Gastroesophageal sphincter (tissue), 4 donors: Measurements from ENCODE around the gene KDM5A. TPM values are rescaled to one million over a fixed set of nuclear protein-coding genes. Genes with fewer than 3 reads are reported as not detected.

Source experiments
- ATAC-seq: fragments of 150-250 bp; one replicate; pipeline ENCODE4 v1.9.1; 2016; ENCODE audit warnings: mild to moderate bottlenecking, moderate library complexity
- H3K27ac ChIP-seq, 4 donors: fragments of 200-600 bp; sonication (generic) in 3 of 4; 1 replicate in 3 of 4; 2 replicates in 1 of 4; pipeline ENCODE4 v1.5.1; 2016 to 2019
- H3K27me3 ChIP-seq: fragments of 200-600 bp; sonication (generic); one replicate; pipeline ENCODE4 v1.5.1; 2019
- H3K36me3 ChIP-seq, 2 donors: fragments of 200-600 bp; sonication (generic); one replicate each; pipeline ENCODE4 v1.5.1; 2019; ENCODE audit warnings: control low read depth in 1 of 2
- H3K4me1 ChIP-seq, 3 donors: fragments of 200-600 bp; sonication (generic); 1 replicate in 2 of 3; 2 replicates in 1 of 3; pipeline ENCODE4 v1.5.1; 2016 to 2019; ENCODE audit warnings: control low read depth in 2 of 3
- H3K4me3 ChIP-seq, 2 donors: fragments of 200-600 bp; sonication (generic); one replicate each; pipeline ENCODE4 v1.5.1; 2019; ENCODE audit warnings: mild to moderate bottlenecking in 1 of 2, moderate library complexity in 1 of 2
- H3K9me3 ChIP-seq, 3 donors: fragments of 200-600 bp; sonication (generic); one replicate each; pipeline ENCODE4 v1.5.1; 2017 to 2019; ENCODE audit warnings: control low read depth in 2 of 3
- EP300 ChIP-seq: sonication (generic); formaldehyde crosslinking; IDR thresholded peaks from one replicate; pipeline ENCODE4 v1.6.1; 2017; ENCODE audit warnings: antibody characterized with exemption, mild to moderate bottlenecking
- POLR2A ChIP-seq, 2 donors: fragments of 450-650 bp; IDR thresholded peaks; one replicate each; pipeline ENCODE4 v1.6.1; 2017; ENCODE audit warnings: antibody characterized with exemption in 2 of 2, mild to moderate bottlenecking in 2 of 2, moderate library complexity in 1 of 2
- POLR2AphosphoS5 ChIP-seq: sonication (generic); formaldehyde crosslinking; IDR thresholded peaks from one replicate; pipeline ENCODE4 v1.6.1; 2017; ENCODE audit warnings: antibody characterized with exemption
- WGBS, 2 donors: methylation state at CpG; one replicate each; pipeline ENCODE4 v1.1.5; 2018; ENCODE audit warnings: low coverage in 1 of 2; 5-methylcytosine and 5-hydroxymethylcytosine counted together
- total RNA-seq, 4 donors: library from RNA; depleted of rRNA; stranded (reverse); fragments of >200 nt; gene quantifications; one replicate each; pipeline ENCODE4 v1.1.0, GENCODE V29; 2016
- TF ChIP-seq, protein P1 (sequence below), 4 experiments: fragments of 200-600 bp in 2 of 4; fragments of 450-650 bp in 2 of 4; sonication (generic) in 1 of 4; IDR thresholded peaks; one replicate each; pipeline ENCODE4 v1.5.1; 2017 to 2019; ENCODE audit warnings: antibody characterized with exemption in 4 of 4, mild to moderate bottlenecking in 2 of 4, moderate library complexity in 2 of 4

Gene KDM5A
- total RNA-seq, 4 donors from 2014 or later: 39.3 to 87.9 (median 44.3) TPM

DNA sequence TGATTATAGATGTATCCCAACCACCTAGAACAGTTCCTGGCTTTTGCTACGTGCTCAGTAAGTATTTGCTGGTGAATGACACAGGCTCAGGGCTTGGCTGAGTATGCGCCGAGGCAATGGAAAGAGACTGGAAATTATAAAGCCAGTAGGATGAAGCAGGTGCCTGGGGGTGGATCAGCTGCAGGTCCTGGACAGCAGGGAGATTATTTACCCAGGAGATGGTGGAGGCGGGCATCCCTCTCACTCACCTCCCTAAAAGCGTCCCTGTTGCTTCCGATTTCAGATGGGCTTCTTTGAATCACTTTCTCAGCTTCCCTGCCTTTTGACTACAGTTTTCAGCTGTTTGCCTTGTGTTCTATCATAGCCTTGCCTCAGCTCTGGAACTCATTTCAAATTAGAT lies 132.9 kb downstream of the KDM5A start:
- Histone ChIP-seq H3K27me3 (peaks cover 83% of the 10 kb centered on the region), H3K27ac (no peak overlapping the region), H3K36me3 (no peaks in the 10 kb centered on the region), H3K4me3 (no peak overlapping the region), H3K4me1 (no peaks in the 10 kb centered on the region), H3K9me3 (no peaks in the 10 kb centered on the region)
- no peak for ATAC-seq
- 73 to 95% methylated on average over 3 to 4 of the region's 6 CpGs for WGBS, 2 donors
- TF ChIP-seq, protein P1, sequence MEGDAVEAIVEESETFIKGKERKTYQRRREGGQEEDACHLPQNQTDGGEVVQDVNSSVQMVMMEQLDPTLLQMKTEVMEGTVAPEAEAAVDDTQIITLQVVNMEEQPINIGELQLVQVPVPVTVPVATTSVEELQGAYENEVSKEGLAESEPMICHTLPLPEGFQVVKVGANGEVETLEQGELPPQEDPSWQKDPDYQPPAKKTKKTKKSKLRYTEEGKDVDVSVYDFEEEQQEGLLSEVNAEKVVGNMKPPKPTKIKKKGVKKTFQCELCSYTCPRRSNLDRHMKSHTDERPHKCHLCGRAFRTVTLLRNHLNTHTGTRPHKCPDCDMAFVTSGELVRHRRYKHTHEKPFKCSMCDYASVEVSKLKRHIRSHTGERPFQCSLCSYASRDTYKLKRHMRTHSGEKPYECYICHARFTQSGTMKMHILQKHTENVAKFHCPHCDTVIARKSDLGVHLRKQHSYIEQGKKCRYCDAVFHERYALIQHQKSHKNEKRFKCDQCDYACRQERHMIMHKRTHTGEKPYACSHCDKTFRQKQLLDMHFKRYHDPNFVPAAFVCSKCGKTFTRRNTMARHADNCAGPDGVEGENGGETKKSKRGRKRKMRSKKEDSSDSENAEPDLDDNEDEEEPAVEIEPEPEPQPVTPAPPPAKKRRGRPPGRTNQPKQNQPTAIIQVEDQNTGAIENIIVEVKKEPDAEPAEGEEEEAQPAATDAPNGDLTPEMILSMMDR (IDR thresholded peaks at IDR 0.05): no peak
- no peak for TF ChIP-seq EP300

DNA sequence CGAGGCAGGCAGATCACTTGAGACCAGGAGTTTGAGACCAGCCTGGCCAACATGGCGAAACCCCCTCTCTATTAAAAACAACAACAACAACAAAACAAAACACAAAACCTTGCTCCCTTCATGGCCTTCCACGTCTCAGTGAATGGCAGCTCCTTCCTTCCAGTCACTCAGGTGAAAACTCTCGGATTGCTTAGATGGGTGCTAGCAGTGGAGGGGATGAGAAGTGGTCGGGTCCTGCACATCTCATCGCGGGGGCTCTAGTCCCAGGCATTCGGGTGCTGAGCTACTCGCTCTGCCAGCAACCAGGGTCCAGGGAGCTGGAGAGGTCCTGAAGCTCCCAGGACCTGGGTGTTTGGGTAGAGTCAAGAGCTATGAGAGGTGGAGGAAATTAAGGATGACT lies 134.2 kb downstream of the KDM5A start:
- Histone ChIP-seq H3K9me3 (no peaks in the 10 kb centered on the region), H3K4me1 (no peaks in the 10 kb centered on the region), H3K27me3 (peaks cover 71% of the 10 kb centered on the region), H3K36me3 (no peaks in the 10 kb centered on the region), H3K27ac (no peak overlapping the region), H3K4me3 (no peak overlapping the region)
- TF ChIP-seq EP300 (no peak), POLR2AphosphoS5 (no peak), POLR2A (IDR thresholded peaks at IDR 0.05) (no peak)
- TF ChIP-seq, protein P1 (IDR thresholded peaks at IDR 0.05): no peak
- WGBS, 2 donors: 0 to 75% methylated on average over 1 to 2 of the region's 9 CpGs
- ATAC-seq: no peak

DNA sequence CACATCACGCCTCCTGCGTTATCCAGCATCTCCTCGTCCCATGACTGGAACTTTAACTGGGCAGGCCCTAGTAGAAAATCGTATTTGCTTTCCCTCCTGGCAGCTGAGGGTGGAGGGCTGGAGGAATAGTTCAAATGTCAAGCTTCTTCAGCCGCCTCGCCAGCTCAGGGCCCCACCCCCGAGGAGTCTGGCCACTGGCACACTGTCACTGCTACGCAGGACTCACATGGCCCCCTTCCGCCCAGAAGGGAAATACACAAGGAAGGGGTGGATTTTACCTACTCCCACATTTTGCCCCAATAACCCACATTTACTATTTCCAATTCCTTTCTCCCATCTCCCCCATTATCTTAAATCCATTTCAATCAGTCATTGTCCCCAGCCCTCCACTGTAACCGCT lies 135.1 kb downstream of the KDM5A start:
- Histone ChIP-seq H3K4me3 (no peak overlapping the region), H3K27me3 (peaks cover 63% of the 10 kb centered on the region), H3K27ac (no peak overlapping the region), H3K36me3 (no peaks in the 10 kb centered on the region), H3K9me3 (no peaks in the 10 kb centered on the region), H3K4me1 (no peaks in the 10 kb centered on the region)
- WGBS, 2 donors: 49 to 74% methylated on average over 10 of the region's 10 CpGs
- TF ChIP-seq, protein P1 (IDR thresholded peaks at IDR 0.05): no peak
- TF ChIP-seq EP300: no peak
- TF ChIP-seq POLR2A (IDR thresholded peaks at IDR 0.05): no peak
- no peak for TF ChIP-seq POLR2AphosphoS5
- ATAC-seq: no peak

DNA sequence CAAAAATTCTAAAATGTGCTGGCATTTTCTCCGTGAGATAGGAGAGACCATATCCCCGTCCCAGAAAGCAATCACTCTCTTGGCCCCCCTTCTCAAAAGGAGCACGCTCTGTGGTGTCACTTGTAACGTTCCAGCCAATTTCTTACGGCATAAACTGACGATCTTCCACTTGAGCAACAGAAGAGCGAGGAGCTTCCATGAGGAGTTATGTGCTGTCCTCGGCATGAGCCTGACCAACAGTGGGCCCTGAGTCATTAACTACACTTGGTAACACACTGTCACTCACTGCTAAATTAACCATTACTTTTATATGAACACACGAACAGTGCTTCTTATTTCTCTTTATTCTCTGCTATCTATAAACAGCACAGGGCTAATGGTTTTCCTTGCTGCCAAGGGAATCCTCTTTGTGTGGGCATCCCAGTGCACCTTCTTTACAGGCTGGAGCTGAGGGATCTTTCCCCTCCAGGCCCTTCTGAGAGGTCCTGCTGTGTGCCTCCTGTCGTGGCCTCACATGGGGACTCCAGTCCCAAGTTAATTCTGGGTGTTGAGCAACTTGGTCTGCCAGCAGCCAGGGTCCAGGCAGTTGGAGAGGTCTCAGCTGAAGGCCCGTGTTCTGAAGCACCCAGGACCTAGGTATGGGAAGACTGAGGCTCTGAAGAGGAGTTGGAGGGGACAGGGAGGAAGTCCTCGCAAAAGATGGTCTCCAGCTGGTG lies 135.8 kb downstream of the KDM5A start:
- no peaks in the 10 kb centered on the region for H3K36me3 ChIP-seq
- peaks cover 0 to 4% (median 0%) of the 10 kb centered on the region in 3 donors for H3K9me3 ChIP-seq
- ATAC-seq: no peak
- H3K4me3 ChIP-seq: no peak overlapping the region
- WGBS, 2 donors: 53 to 74% methylated on average over 9 to 11 of the region's 12 CpGs
- no peaks in the 10 kb centered on the region for H3K4me1 ChIP-seq
- no peak overlapping the region for H3K27ac ChIP-seq
- TF ChIP-seq POLR2A (IDR thresholded peaks at IDR 0.05): no peak
- TF ChIP-seq POLR2AphosphoS5: no peak
- TF ChIP-seq, protein P1 (IDR thresholded peaks at IDR 0.05): no peak
- peaks cover 57% of the 10 kb centered on the region for H3K27me3 ChIP-seq

DNA sequence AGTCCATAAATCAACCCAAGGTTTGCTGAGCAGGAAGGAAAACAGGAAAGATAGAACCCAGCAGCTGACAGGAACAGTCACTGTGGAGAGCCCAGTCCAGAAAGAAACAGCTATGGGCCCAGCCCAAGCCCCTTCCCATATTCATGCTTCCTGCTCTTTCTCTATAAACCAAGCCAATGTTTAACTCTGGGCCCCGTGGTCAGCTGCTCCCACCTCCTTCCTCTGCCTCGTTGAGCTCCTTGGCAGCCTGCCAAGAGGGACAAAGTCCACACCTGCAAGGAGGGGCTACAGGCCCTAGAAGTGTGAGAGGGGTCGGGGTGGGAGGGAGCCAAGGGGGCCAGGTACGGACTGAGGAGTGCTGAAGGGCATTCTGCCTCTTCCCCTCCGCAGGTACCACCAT lies 136.5 kb downstream of the KDM5A start:
- Histone ChIP-seq H3K36me3 (no peaks in the 10 kb centered on the region), H3K4me1 (no peaks in the 10 kb centered on the region), H3K9me3 (peaks cover 0 to 7% (median 0%) of the 10 kb centered on the region in 3 donors), H3K4me3 (no peak overlapping the region), H3K27ac (no peak overlapping the region), H3K27me3 (peaks cover 51% of the 10 kb centered on the region)
- ATAC-seq: no peak
- 0 to 50% methylated on average over 2 of the region's 5 CpGs for WGBS, 2 donors
- TF ChIP-seq EP300 (no peak), POLR2A (IDR thresholded peaks at IDR 0.05) (no peak), POLR2AphosphoS5 (no peak)
- TF ChIP-seq, protein P1 (IDR thresholded peaks at IDR 0.05): no peak
